GM18517 (cell line): ENCODE data around the gene PIK3R1.
"Not testable (repeated sequence)": the region's sequence is repeated elsewhere in the genome, so short reads cannot be mapped to it uniquely, and the experiment has no call there.

Source experiments
- ATAC-seq: cut with Tn5 transposase; IDR thresholded peaks from one replicate; pipeline ENCODE4 v1.9.1; 2021; ENCODE audit warnings: mild to moderate bottlenecking, moderate library complexity; ENCODE audit not compliant: unreplicated experiment

PIK3R1 gene

DNA sequence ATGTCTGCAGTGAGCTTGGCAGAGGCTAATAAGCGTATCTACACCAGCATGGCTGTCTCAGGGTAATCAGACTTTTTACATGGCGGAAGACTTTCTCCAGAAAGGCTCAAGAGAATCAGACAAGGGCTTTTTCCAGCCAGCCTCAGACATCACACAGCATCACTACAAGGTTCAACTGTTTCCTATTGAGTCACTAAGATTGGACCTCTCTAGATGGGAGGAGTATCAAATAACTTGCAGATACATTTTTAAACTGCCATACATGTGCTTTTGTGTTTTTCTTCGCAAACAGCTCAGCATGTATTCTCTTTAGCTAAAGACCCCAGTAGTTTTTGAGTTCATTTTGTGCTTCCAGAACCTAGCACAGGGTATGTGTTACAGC lies 22.9 kb upstream of the PIK3R1 start:
- no peak for ATAC-seq

DNA sequence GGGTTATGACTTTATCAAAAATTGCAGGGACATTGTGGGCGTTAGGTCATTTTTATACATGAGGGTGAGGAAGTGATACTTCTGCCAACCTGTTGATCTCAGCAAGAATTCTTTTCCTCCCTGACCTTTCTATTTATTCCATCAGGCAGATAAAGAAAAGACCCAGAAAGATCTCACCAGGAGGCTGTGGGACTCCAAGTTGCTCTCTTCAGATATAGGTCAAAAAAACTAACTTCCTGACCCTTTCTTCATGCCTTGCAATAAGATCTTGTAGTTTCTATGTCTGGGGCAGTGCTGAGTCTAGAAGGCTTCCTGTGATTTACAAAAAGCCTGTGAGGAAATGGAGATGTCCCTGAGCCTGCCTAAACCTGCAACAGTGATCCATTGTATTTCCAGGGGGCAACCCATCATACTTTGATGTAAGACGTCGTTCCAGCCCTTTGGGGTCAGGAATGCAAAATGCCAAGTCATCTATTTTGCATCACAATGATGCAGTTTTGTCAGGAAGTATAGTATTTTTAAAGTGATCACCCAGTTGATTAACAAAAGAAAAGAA lies 22.0 kb upstream of the PIK3R1 start:
- no peak for ATAC-seq

- no peak for ATAC-seq
Observed at GRCh38 chr5:68194386-68194785, 21.2 kb upstream of the PIK3R1 start.

DNA sequence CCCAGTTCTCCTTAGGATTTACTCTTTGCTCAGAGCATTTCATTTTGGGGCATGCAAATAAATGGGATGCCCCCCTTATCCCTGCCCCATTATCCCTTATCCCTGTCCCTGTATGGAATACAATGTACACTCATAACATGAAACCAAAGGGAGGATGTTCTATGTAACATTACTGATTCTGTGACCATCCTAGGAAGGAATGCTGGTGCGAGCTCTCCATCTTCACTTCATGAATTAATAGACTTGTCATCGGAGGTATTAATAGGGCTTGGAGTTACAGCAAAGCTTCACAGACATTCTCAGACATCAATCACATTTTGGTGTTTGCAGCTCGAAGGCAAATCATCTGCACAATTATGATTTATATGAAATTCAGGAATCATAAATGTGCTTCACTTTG lies 20.4 kb upstream of the PIK3R1 start:
- ATAC-seq = no peak

GRCh38 chr5:68196876-68197275 lies 18.7 kb upstream of the PIK3R1 start:
- ATAC-seq = peak; percentile 94

DNA sequence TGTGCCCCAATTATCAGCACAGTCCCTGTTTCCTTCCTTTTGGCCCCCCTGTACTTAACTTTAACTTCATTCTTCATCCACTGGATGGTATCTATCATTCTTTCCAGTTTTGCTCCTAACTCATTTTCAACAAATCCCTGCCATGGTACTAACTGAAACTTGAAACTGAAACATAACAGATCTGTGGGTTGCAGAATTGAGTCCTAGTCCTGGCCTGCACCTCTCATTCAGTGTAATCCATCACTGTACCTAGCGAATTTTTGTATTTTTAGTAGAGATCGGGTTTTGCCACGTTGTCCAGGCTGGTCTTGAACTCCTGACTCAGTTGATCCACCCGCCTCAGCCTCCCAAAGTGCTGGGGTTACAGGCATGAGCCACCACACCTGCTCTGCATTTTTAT lies 15.3 kb upstream of the PIK3R1 start:
- ATAC-seq = no peak

DNA sequence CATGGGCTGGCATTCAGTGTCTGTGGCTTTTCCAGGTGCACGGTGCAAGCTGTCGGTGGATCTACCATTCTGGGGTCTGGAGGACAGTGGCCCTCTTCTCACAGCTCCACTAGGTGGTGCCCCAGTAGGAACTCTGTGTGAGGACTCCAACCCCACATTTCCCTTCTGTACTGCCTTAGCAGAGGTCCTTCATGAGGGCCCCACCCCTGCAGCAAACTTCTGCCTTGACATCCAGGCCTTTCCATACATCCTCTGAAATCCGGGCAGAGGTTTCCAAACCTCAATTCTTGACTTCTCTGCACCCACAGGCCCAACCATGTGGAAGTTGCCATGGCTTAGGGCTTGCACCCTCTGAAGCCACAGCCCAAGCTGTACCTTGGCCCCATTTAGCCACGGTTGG lies 4.9 kb upstream of the PIK3R1 start:
- ATAC-seq = not testable (repeated sequence)

DNA sequence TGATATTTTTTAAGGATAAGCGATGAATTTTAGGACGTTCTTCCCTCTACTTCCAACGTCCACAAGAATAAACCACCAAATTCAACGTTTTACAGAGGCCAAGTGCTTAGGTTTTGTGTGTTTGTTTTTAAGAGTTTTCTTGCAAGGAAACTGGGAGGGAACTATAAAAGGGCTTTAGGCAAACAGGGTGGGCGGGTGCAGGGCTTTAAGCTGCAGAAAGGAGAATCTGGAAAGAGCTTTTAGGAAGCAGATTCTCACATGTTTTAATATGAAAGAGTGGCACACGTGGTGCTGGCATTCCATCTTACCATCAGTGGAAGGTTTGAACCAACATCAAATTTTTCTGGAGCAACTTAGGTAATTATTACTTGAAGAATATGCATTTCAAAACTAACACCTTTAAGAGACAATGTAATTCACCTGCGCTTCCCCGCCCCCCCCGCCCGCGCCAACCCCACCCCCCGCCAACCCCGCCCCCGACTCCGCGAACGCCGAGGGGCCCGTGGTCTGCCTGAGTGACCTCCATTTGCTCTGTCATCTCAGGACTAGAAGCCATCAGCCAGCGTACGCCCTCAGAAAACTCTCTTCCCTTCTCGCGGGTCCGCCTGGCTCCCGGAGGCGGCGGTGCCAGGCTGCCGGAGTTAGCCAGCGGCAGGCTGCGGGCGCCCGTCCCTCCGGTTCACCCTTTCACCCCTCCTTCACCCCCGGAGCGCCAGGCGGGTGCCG lies 911 bp upstream of the PIK3R1 start:
- no peak for ATAC-seq

GRCh38 chr5:68215898-68216244 lies 315 bp downstream of the PIK3R1 start:
- peak; percentile 49 for ATAC-seq

DNA sequence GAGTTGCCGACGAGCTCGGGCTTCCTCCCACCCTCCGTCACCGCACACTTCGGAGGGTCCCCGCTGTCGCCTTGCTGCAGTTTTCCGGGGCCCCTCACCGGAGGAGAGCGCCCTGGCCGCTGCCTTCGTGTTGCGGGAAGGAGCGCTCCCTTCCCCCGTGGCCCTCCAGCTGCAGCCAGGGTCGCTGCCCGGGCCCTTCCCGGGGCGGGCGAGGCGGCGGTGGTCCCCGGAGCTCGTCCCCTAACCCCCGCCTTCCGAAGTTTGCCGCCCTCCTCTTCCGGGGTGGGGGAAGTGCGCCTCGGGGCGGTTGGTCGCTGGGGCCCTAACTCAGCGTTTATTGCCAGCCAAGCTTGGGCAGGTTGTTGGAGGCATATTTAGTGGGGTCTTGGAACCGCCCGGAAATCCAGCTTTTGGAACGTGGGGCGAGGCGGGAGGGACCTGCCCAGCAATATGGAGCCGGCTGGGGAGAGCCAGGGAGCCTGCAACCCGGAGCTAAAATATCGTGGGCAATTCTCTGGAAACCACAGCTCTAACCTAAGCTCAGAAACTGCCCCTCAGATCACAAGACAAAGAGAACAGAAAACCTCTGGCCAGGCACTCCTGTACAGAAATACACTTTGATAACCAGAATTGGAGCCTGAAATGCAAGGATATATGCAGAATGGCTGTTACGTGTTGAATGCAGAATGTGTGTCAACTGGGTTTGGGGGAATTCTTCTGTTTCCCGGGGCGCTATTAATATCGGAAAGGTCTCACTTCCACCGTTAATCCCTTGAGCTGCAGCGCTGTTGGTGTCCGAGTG lies 890 bp downstream of the PIK3R1 start:
- peak; percentile 23 for ATAC-seq

DNA sequence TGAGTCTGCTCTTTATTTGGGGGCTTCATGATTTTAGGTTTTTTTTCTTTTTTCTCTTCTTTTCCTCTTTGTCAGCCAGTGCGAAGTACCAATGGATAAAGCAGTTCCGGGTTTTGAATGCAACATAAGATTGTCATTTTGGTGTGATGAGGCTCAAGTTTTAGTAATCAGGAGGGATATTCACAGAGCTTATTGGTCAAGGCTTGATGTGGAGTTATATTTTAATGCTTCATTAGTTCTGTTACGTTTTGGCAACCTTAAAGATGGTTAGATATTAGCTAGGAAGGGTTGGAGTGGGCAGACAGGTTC lies 1.4 kb downstream of the PIK3R1 start:
- no peak for ATAC-seq

GRCh38 chr5:68217528-68217927 lies 2.0 kb downstream of the PIK3R1 start:
- no peak for ATAC-seq

DNA sequence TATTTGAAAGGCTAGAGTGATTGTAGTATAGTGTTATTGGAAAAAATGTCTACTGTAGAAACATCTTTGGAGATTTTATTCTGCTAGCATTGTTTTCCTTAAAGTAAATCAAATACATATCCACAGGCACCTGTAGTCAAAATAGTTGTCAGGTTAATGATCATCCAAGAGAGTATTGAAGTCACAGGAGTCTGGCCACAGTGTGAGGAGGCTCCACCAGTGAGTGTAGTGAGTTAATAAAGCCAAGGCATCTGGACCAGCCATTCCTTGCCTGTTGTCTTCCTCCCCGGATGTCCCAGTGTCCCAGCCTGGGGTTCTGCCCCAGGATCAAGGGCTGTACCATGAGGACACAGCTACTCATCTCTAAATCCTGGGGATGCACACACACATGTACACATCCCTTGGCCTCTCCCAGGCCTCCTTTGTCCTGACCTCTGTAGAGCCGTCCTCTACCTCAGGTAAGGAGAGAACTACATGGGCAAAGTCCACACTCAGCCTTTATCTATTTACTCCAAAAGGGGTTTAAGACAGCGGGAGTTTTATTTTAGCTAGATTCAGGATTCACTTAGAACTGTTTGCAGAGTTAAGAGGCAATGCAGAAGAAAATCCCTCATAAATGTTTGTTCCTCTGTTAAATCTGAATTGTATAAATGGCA lies 3.7 kb downstream of the PIK3R1 start:
- ATAC-seq = no peak

DNA sequence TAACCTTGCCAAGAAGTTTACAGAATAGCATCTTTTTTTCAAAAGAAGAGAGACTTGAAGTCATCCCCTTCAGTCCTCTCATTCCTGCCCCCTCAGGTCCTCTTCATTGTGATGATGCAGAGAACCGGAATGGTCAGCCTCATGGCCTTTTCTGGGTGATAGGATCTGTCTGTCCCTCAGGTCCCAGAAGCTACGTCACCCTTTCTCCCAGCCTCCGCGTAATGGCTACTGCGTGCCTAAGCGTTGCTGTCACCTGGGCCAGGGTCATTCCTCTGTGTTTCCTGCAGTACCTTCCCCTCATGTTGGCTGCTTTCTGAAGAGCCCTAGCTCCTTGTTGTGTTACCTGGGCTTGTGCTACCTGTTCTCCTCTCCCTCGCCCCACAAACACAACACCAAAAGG lies 4.7 kb downstream of the PIK3R1 start:
- no peak for ATAC-seq

DNA sequence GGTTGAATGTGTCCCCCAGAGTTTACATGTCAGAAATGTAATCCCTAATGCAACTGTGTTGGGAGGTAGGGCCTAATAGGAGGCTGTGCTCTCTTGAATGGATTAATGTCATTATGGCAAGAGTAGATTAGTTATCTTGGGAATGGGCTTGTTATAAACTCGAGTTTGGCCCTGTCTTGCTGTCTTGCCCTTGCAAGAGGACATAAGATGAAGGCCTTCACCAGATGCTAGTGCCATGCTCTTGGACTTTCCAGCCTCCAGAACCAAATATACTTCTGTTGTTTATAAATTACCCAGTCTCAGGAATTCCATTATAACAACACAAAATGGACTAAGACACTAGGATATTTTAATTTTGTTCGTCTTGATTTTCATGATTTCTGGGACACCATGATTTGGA lies 5.4 kb downstream of the PIK3R1 start:
- no peak for ATAC-seq

DNA sequence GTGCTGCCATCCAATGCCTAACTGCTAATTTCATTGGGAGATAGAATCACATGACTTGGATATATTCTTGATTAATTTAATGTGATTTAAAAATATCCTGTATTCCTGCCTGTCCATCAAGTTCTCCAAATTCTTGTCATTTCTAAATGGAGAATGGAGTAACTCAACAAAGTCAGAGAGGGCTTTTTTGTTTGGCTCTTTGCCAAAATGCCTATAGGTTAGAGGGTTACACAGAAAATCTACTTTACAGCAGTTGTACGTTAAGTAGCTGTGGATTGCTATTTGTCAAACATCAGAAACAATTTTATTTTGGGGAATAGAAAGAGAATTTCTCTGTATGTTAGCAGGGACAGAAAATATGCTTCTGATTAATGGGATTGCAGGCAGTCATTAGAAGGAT lies 5.9 kb downstream of the PIK3R1 start:
- ATAC-seq = no peak

GRCh38 chr5:68222310-68222709 lies 6.8 kb downstream of the PIK3R1 start:
- ATAC-seq = no peak

DNA sequence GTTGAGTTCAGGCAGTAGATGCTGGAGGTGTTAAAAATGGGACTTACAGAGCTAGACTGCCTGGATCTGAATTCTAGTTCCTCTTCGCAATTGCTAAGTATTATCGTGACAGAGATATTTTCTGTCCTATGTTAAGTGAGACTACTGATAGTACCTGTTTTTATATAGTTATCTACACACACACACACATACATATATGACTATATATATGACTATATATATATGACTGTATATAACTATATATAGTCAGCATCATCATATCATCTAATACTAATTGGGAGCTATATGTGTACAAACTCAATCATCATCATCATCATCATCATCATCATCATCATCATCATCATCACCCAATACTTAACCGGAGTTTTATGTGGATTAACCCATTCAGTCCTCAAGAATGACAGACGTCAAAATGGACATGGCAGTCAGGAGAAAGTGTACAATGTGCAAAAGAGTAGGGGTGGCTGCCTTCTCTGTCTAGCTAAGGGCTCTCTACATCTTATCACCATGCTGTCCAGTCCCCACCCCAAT lies 7.3 kb downstream of the PIK3R1 start:
- no peak for ATAC-seq

DNA sequence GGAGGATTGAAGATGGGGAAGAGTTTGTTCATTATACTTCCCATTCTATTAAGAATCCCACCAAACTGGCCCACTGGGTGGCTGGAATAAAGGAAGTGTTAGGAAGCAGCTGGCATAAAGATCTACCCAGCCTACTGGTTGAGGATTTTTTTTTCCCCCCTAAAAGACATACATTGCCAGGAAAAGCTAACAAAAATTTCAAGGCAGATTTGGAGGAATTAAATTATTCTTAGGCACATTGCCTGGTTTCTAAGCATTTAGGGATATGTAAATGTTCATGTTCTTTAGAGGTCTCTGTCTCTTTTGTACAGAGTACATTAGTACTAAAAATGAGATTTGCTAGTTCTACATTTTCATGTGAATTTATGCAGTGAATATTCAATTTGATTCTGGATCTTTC lies 8.3 kb downstream of the PIK3R1 start:
- no peak for ATAC-seq

- ATAC-seq = no peak
Observed at GRCh38 chr5:68224509-68225187, 9.1 kb downstream of the PIK3R1 start.
